ENCODE data around the gene RSPRY1. TPM values are rescaled to one million over a fixed set of nuclear protein-coding genes. Genes with fewer than 3 reads are reported as not detected.

The RSPRY1 gene
- total and polyA plus RNA-seq, 2 of the 4 experiments (the other 2 are of a cell fraction): 25.2 to 62.2 TPM

- 95% methylated on average over 7 of the region's 14 CpGs; no CpG with 5 or more reads in 1 of the 2 experiments for WGBS, 2 experiments (ENCODE audit: extremely low coverage in 2 of 2, insufficient read length in 1 of 2)
- ATAC-seq (ENCODE audit: low read depth) (no peak), DNase-seq (no peak)
- Histone ChIP-seq H3K79me1 (ENCODE audit: low read depth in 1 of 2, low read length in 2 of 2) (no peaks in the 10 kb centered on the region), H4K91ac (ENCODE audit: insufficient read depth, low read depth, low read length) (no peak overlapping the region), H4K20me1 (ENCODE audit: insufficient read depth, low read length) (no peaks in the 10 kb centered on the region), H3K4me1 (ENCODE audit: control insufficient read depth, insufficient read depth, low read length) (no peaks in the 10 kb centered on the region), H2BK20ac (ENCODE audit: low read depth, low read length) (no peak overlapping the region), H3K14ac (replicated peaks; ENCODE audit: low read depth, low read length) (no peak overlapping the region), H3K36me3 (ENCODE audit: control insufficient read depth, insufficient read depth, low read length) (no peaks in the 10 kb centered on the region; the same call in 1 of the 2 replicates), H2BK120ac (ENCODE audit: low read depth, low read length) (no peak overlapping the region), H3K27me3 (ENCODE audit: control insufficient read depth, insufficient read depth, low read length) (no peaks in the 10 kb centered on the region), H2BK5ac (ENCODE audit: low read depth, low read length, poor library complexity, severe bottlenecking) (no peak overlapping the region), H3K4me3 (ENCODE audit: insufficient read depth, low read depth, low read length) (no peak overlapping the region), H2AK5ac (ENCODE audit: low read depth, low read length) (no peak overlapping the region), H2AFZ (replicated peaks; ENCODE audit: low read length, poor library complexity) (no peak overlapping the region), H3K4ac (ENCODE audit: low read depth, low read length) (no peak overlapping the region), H2BK15ac (ENCODE audit: low read depth, low read length) (no peak overlapping the region), H4K5ac (ENCODE audit: low read depth, low read length) (no peak overlapping the region), H3K9me1 (ENCODE audit: insufficient read depth, low read length) (peaks cover 3% of the 10 kb centered on the region; the same call in 1 of the 2 replicates), H3K4me2 (ENCODE audit: low read depth, low read length) (no peak overlapping the region), H3K56ac (ENCODE audit: extremely low read depth, insufficient read depth, low read length) (no peak overlapping the region), H3K27ac (ENCODE audit: insufficient read depth, low read length) (no peak overlapping the region), H4K8ac (ENCODE audit: low read depth in 2 of 2, low read length in 2 of 2) (no peak overlapping the region), H2AK9ac (replicated peaks; ENCODE audit: low read depth, low read length, poor library complexity) (no peak overlapping the region), H3K23ac (ENCODE audit: low read depth, low read length) (no peak overlapping the region), H3K9ac (ENCODE audit: low read depth, low read length) (no peak overlapping the region), H3K18ac (ENCODE audit: low read depth, low read length) (no peak overlapping the region), H3K9me3 (ENCODE audit: control insufficient read depth, insufficient read depth, low read length) (no peaks in the 10 kb centered on the region)
- ChIA-PET POLR2A (ENCODE audit: unreplicated experiment) (no interaction called here), CTCF (no interaction called here)
- intact Hi-C loops (cut with micrococcal nuclease): no loop called here
- in situ Hi-C loops (cut with MboI; ENCODE audit: low sequenced_read_pairs): no loop called here
- dilution Hi-C loops (cut with HindIII; ENCODE audit: low sequenced_read_pairs, unreplicated experiment): no loop called here
- TF ChIP-seq BHLHE40 (IDR thresholded peaks at IDR 0.05; ENCODE audit: low read depth, low read length) (no peak), FOS (IDR thresholded peaks at IDR 0.05; ENCODE audit: low read depth, low read length) (no peak), RAD21 (IDR thresholded peaks at IDR 0.05; ENCODE audit: low read length) (no peak), CHD1 (IDR thresholded peaks at IDR 0.05; ENCODE audit: low read depth, low read length) (no peak), POLR2A (IDR thresholded peaks at IDR 0.05; ENCODE audit: low read depth, low read length) (no peak), MXI1 (IDR thresholded peaks at IDR 0.05; ENCODE audit: borderline replicate concordance, low read depth, low read length) (no peak), SMC3 (IDR thresholded peaks at IDR 0.05; ENCODE audit: low read depth, low read length) (no peak), CTCF (conservative IDR thresholded peaks at IDR 0.05; ENCODE audit: low read depth, low read length) (no peak), NFE2L2 (IDR thresholded peaks at IDR 0.05; ENCODE audit: low read depth, low read length) (no peak), MAZ (IDR thresholded peaks at IDR 0.05; ENCODE audit: borderline replicate concordance, low read depth, low read length) (no peak), RCOR1 (IDR thresholded peaks at IDR 0.05; ENCODE audit: insufficient replicate concordance, low read length) (no peak), USF2 (IDR thresholded peaks at IDR 0.05; ENCODE audit: low read depth, low read length) (no peak), RFX5 (IDR thresholded peaks at IDR 0.05; ENCODE audit: low read depth, low read length) (no peak), MAFK (IDR thresholded peaks at IDR 0.05; ENCODE audit: low read depth, low read length) (no peak), CEBPB (IDR thresholded peaks at IDR 0.05; ENCODE audit: low read depth, low read length) (no peak)
- TF ChIP-seq, protein P1, sequence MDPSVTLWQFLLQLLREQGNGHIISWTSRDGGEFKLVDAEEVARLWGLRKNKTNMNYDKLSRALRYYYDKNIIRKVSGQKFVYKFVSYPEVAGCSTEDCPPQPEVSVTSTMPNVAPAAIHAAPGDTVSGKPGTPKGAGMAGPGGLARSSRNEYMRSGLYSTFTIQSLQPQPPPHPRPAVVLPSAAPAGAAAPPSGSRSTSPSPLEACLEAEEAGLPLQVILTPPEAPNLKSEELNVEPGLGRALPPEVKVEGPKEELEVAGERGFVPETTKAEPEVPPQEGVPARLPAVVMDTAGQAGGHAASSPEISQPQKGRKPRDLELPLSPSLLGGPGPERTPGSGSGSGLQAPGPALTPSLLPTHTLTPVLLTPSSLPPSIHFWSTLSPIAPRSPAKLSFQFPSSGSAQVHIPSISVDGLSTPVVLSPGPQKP (IDR thresholded peaks at IDR 0.05; ENCODE audit: borderline replicate concordance, low read depth, low read length): no peak
- BruUV-seq (replicated peaks): no TSS peak
These were observed 49.1 kb upstream of the RSPRY1 start for GRCh38 chr16:57137043-57137442.
